ENCODE results near the gene NCOR1. TPM values are rescaled to one million over a fixed set of nuclear protein-coding genes. Genes with fewer than 3 reads are reported as not detected.
A peak's percentile ranks its signal among the peaks of the same experiment; 100 is the strongest.

The NCOR1 gene
- total and polyA plus RNA-seq, 2 of the 13 experiments (the other 11 are each of a cell fraction or from before 2014, with no cell fraction given) = 57.0 to 71.7 TPM

DNA sequence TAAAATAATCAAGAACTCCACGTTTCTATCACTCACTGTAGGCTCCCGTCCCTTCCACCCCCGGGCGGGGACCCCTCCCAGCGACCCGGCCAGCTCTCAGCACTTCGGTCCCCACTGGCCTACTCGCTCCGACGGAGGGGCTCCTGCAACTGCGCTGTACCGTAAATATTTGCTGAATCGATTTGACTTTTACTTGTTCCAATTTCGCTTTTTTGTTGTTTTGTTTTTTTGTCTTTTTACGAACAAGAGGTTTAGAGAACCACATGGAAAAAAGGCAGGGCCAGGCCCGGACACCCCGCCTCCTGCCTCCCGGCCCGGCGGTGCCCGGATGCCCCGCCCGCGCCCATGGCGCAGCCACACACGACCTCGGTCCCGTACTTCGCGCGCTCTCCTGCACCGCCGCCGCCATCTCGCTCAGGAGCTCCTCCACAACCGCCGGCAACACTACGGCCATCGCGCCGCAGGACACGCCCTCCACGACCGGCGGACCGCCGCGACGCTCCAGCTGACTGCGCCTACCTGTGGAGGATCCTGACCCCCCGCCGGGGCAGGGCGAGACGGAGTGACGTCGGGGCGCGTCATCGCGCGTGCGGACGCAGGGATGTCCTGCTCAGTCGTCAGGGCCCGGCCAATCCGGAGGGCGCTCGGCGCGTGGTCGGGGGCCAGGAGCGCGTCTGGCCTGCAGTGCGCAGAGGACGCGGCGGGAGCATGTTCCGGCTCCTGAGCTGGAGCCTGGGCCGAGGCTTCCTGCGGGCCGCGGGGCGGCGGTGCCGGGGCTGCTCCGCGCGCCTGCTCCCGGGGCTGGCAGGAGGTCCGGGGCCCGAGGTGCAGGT, 216.0 kb downstream of the NCOR1 start, which contains the start of the genes TTC19 and ZSWIM7 (continued):
- TF ChIP-seq, protein P1, sequence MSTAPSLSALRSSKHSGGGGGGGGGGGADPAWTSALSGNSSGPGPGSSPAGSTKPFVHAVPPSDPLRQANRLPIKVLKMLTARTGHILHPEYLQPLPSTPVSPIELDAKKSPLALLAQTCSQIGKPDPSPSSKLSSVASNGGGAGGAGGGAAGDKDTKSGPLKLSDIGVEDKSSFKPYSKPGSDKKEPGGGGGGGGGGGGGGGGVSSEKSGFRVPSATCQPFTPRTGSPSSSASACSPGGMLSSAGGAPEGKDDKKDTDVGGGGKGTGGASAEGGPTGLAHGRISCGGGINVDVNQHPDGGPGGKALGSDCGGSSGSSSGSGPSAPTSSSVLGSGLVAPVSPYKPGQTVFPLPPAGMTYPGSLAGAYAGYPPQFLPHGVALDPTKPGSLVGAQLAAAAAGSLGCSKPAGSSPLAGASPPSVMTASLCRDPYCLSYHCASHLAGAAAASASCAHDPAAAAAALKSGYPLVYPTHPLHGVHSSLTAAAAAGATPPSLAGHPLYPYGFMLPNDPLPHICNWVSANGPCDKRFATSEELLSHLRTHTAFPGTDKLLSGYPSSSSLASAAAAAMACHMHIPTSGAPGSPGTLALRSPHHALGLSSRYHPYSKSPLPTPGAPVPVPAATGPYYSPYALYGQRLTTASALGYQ (CRISPR knock-in tag; IDR thresholded peaks at IDR 0.05) = peak; percentile 74; the same call in 1 of the 2 replicates
- TF ChIP-seq ZNF569 (CRISPR knock-in tag; IDR thresholded peaks at IDR 0.05; ENCODE audit: borderline replicate concordance) (0 out of 2 replicates have a peak, but pooled peaks have one; percentile 23), ASH2L (IDR thresholded peaks at IDR 0.05; ENCODE audit: insufficient read length, low read depth, low read length) (peak; percentile 83), HNRNPK (IDR thresholded peaks at IDR 0.05; ENCODE audit: low read depth, low read length, poor library complexity, severe bottlenecking) (peak; percentile 93), ZFAT (CRISPR knock-in tag; conservative IDR thresholded peaks at IDR 0.05) (0 out of 2 replicates have a peak, but pooled peaks have one; percentile 52), ZNF274 (CRISPR knock-in tag; IDR thresholded peaks at IDR 0.05) (peak; percentile 89), NCOA5 (CRISPR knock-in tag; IDR thresholded peaks at IDR 0.05) (no peak), FOXC1 (CRISPR knock-in tag; IDR thresholded peaks at IDR 0.05; ENCODE audit: borderline replicate concordance) (peak; percentile 83; the same call in 1 of the 2 replicates), ZNF282 (IDR thresholded peaks at IDR 0.05; ENCODE audit: partially characterized antibody) (no peak), ZNF354B (CRISPR knock-in tag; IDR thresholded peaks at IDR 0.05) (peak; percentile 71), NFATC3 (CRISPR knock-in tag; IDR thresholded peaks at IDR 0.05) (peak; percentile 94; the same call in 1 of the 2 replicates), TBX2 (CRISPR knock-in tag; IDR thresholded peaks at IDR 0.05; ENCODE audit: borderline replicate concordance) (peak; percentile 96), MBD4 (IDR thresholded peaks at IDR 0.05; ENCODE audit: borderline replicate concordance, low read length) (no peak), YEATS4 (CRISPR knock-in tag; IDR thresholded peaks at IDR 0.05; ENCODE audit: borderline replicate concordance) (peak; percentile 90; the same call in 1 of the 2 replicates)
- TF ChIP-seq, protein P2, sequence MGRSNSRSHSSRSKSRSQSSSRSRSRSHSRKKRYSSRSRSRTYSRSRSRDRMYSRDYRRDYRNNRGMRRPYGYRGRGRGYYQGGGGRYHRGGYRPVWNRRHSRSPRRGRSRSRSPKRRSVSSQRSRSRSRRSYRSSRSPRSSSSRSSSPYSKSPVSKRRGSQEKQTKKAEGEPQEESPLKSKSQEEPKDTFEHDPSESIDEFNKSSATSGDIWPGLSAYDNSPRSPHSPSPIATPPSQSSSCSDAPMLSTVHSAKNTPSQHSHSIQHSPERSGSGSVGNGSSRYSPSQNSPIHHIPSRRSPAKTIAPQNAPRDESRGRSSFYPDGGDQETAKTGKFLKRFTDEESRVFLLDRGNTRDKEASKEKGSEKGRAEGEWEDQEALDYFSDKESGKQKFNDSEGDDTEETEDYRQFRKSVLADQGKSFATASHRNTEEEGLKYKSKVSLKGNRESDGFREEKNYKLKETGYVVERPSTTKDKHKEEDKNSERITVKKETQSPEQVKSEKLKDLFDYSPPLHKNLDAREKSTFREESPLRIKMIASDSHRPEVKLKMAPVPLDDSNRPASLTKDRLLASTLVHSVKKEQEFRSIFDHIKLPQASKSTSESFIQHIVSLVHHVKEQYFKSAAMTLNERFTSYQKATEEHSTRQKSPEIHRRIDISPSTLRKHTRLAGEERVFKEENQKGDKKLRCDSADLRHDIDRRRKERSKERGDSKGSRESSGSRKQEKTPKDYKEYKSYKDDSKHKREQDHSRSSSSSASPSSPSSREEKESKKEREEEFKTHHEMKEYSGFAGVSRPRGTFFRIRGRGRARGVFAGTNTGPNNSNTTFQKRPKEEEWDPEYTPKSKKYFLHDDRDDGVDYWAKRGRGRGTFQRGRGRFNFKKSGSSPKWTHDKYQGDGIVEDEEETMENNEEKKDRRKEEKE (IDR thresholded peaks at IDR 0.05) = no peak
- TF ChIP-seq, protein P3, sequence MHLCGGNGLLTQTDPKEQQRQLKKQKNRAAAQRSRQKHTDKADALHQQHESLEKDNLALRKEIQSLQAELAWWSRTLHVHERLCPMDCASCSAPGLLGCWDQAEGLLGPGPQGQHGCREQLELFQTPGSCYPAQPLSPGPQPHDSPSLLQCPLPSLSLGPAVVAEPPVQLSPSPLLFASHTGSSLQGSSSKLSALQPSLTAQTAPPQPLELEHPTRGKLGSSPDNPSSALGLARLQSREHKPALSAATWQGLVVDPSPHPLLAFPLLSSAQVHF (CRISPR knock-in tag; IDR thresholded peaks at IDR 0.05) = peak; percentile 97
- TF ChIP-seq, protein P4, sequence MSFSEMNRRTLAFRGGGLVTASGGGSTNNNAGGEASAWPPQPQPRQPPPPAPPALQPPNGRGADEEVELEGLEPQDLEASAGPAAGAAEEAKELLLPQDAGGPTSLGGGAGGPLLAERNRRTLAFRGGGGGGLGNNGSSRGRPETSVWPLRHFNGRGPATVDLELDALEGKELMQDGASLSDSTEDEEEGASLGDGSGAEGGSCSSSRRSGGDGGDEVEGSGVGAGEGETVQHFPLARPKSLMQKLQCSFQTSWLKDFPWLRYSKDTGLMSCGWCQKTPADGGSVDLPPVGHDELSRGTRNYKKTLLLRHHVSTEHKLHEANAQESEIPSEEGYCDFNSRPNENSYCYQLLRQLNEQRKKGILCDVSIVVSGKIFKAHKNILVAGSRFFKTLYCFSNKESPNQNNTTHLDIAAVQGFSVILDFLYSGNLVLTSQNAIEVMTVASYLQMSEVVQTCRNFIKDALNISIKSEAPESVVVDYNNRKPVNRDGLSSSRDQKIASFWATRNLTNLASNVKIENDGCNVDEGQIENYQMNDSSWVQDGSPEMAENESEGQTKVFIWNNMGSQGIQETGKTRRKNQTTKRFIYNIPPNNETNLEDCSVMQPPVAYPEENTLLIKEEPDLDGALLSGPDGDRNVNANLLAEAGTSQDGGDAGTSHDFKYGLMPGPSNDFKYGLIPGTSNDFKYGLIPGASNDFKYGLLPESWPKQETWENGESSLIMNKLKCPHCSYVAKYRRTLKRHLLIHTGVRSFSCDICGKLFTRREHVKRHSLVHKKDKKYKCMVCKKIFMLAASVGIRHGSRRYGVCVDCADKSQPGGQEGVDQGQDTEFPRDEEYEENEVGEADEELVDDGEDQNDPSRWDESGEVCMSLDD (CRISPR knock-in tag; IDR thresholded peaks at IDR 0.05; ENCODE audit: borderline replicate concordance) = peak; percentile 64; the same call in 1 of the 2 replicates
- TF ChIP-seq, protein P5, sequence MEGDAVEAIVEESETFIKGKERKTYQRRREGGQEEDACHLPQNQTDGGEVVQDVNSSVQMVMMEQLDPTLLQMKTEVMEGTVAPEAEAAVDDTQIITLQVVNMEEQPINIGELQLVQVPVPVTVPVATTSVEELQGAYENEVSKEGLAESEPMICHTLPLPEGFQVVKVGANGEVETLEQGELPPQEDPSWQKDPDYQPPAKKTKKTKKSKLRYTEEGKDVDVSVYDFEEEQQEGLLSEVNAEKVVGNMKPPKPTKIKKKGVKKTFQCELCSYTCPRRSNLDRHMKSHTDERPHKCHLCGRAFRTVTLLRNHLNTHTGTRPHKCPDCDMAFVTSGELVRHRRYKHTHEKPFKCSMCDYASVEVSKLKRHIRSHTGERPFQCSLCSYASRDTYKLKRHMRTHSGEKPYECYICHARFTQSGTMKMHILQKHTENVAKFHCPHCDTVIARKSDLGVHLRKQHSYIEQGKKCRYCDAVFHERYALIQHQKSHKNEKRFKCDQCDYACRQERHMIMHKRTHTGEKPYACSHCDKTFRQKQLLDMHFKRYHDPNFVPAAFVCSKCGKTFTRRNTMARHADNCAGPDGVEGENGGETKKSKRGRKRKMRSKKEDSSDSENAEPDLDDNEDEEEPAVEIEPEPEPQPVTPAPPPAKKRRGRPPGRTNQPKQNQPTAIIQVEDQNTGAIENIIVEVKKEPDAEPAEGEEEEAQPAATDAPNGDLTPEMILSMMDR (CRISPR knock-in tag; IDR thresholded peaks at IDR 0.05) = peak; percentile 69
